Upper lobe of right lung (tissue), 1 donor: ENCODE measurements around the gene CFAP54. TPM values are rescaled to one million over a fixed set of nuclear protein-coding genes. Genes with fewer than 3 reads are reported as not detected.

ENCODE experiments used
- ATAC-seq: fragments of 200-7000 bp; cut with Tn5 transposase; one replicate; pipeline ENCODE4 v1.9.1; 2020; ENCODE audit warnings: mild to moderate bottlenecking, moderate library complexity
- DNase-seq: peaks from one replicate; pipeline ENCODE4 v3.0.0-alpha.2; 2020
- H3K27ac ChIP-seq: fragments of 200-600 bp; one replicate; pipeline ENCODE4 v1.8.0; 2022
- H3K27me3 ChIP-seq: fragments of 200-600 bp; one replicate; pipeline ENCODE4 v1.8.0; 2022; ENCODE audit warnings: mild to moderate bottlenecking
- H3K36me3 ChIP-seq: fragments of 200-600 bp; one replicate; pipeline ENCODE4 v1.8.0; 2022
- H3K4me1 ChIP-seq: fragments of 200-600 bp; one replicate; pipeline ENCODE4 v1.8.0; 2022
- H3K4me3 ChIP-seq: fragments of 200-600 bp; one replicate; pipeline ENCODE4 v1.8.0; 2022; ENCODE audit warnings: mild to moderate bottlenecking
- H3K9me3 ChIP-seq: fragments of 200-600 bp; one replicate; pipeline ENCODE4 v1.8.0; 2022
- CTCF ChIP-seq: fragments of 200-600 bp; IDR thresholded peaks from one replicate; pipeline ENCODE4 v1.8.0; 2022; ENCODE audit warnings: antibody characterized with exemption
- intact Hi-C: fragments of 100-400 bp; cut with DNase I; formaldehyde crosslinking; loops from one replicate; pipeline ENCODE4 v1.11.0; 2022
- total RNA-seq: library from RNA; stranded (reverse); fragmentation: NEBNext Ultra II Directional; extraction: Animal tissue kit (Norgen Biotek cat#: 25700); gene quantifications from one replicate; pipeline ENCODE4 v1.2.1, GENCODE V29; 2021
- donor health status: DM: no; HTN: yes; CAD: no; lungs with severe emphysema.

Gene CFAP54
- total RNA-seq, 1 donor from 2014 or later: 0.75 TPM

GRCh38 chr12:96605684-96606083, 116.3 kb downstream of the CFAP54 start:
- intact Hi-C loops: no loop called here
- Histone ChIP-seq H3K9me3 (no peaks in the 10 kb centered on the region), H3K36me3 (no peaks in the 10 kb centered on the region), H3K27me3 (peaks cover 4% of the 10 kb centered on the region), H3K4me3 (no peak overlapping the region), H3K27ac (no peak overlapping the region), H3K4me1 (no peaks in the 10 kb centered on the region)
- DNase-seq: no peak
- no peak for ATAC-seq
- no peak for TF ChIP-seq CTCF

- intact Hi-C loops: no loop called here
- TF ChIP-seq CTCF: no peak
- DNase-seq: no peak
Observed at GRCh38 chr12:96606134-96606533, 116.8 kb downstream of the CFAP54 start.

GRCh38 chr12:96606644-96607043, 117.3 kb downstream of the CFAP54 start:
- DNase-seq (no peak), ATAC-seq (no peak)
- Histone ChIP-seq H3K36me3 (no peaks in the 10 kb centered on the region), H3K4me1 (no peaks in the 10 kb centered on the region), H3K9me3 (no peaks in the 10 kb centered on the region), H3K27ac (no peak overlapping the region), H3K27me3 (peaks cover 4% of the 10 kb centered on the region), H3K4me3 (no peak overlapping the region)
- intact Hi-C loops: no loop called here
- TF ChIP-seq CTCF: no peak

More at GRCh38 chr12:96606134-96606533, 116.8 kb downstream of the CFAP54 start:
- no peak overlapping the region for H3K4me3 ChIP-seq
- peaks cover 4% of the 10 kb centered on the region for H3K27me3 ChIP-seq
- H3K4me1 ChIP-seq: no peaks in the 10 kb centered on the region
- no peaks in the 10 kb centered on the region for H3K9me3 ChIP-seq
- ATAC-seq: no peak
- H3K36me3 ChIP-seq: no peaks in the 10 kb centered on the region
- no peak overlapping the region for H3K27ac ChIP-seq

- intact Hi-C loops: no loop called here
- ATAC-seq: no peak
- Histone ChIP-seq H3K4me3 (no peak overlapping the region), H3K36me3 (no peaks in the 10 kb centered on the region), H3K4me1 (no peaks in the 10 kb centered on the region), H3K9me3 (no peaks in the 10 kb centered on the region), H3K27me3 (no peaks in the 10 kb centered on the region), H3K27ac (no peak overlapping the region)
- no peak for TF ChIP-seq CTCF
- no peak for DNase-seq
Observed at GRCh38 chr12:96617178-96617577, 127.8 kb downstream of the CFAP54 start.

GRCh38 chr12:96623155-96623554, 133.8 kb downstream of the CFAP54 start:
- H3K4me1 ChIP-seq: no peaks in the 10 kb centered on the region

More at GRCh38 chr12:96623155-96623554, 133.8 kb downstream of the CFAP54 start:
- ATAC-seq: no peak
- no peaks in the 10 kb centered on the region for H3K36me3 ChIP-seq
- H3K4me3 ChIP-seq: no peak overlapping the region
- H3K27ac ChIP-seq: no peak overlapping the region
- DNase-seq: no peak
- no peaks in the 10 kb centered on the region for H3K27me3 ChIP-seq
- intact Hi-C loops: no loop called here
- no peaks in the 10 kb centered on the region for H3K9me3 ChIP-seq
- TF ChIP-seq CTCF: no peak
